H1 (cell line): ENCODE data around the gene MED16. TPM values are rescaled to one million over a fixed set of nuclear protein-coding genes. Genes with fewer than 3 reads are reported as not detected.

Experiments
- BCL11A ChIP-seq, 2 experiments: IDR thresholded peaks; one replicate each; pipeline ENCODE4 v1.6.1; 2011; ENCODE audit warnings: low read depth in 2 of 2, low read length in 2 of 2, mild to moderate bottlenecking in 2 of 2
- PHF8 ChIP-seq: fragments of 200-600 bp; sonication (generic); conservative IDR thresholded peaks from 2 replicates; pipeline ENCODE4 v1.7.1; 2012; ENCODE audit warnings: low read depth, mild to moderate bottlenecking, inconsistent platforms, low read length, moderate library complexity
- SIRT6 ChIP-seq: IDR thresholded peaks from one replicate; pipeline ENCODE4 v1.7.1; 2012; ENCODE audit warnings: low read length, inconsistent platforms
- SRF ChIP-seq: IDR thresholded peaks from 2 replicates; pipeline ENCODE4 v1.6.1; 2011; ENCODE audit warnings: mild to moderate bottlenecking, low read depth, low read length, moderate library complexity
- SUZ12 ChIP-seq: fragments of 200-600 bp; sonication (generic); IDR thresholded peaks from 2 replicates; pipeline ENCODE4 v1.6.1; 2012; ENCODE audit warnings: mild to moderate bottlenecking, inconsistent platforms, low read length, moderate library complexity, mixed read lengths
- polyA plus RNA-seq, 7 experiments: library from polyadenylated mRNA; depleted of rRNA in 3 of 7; stranded (reverse) in 5 of 7; unstranded in 2 of 7; fragments of >200 nt in 5 of 7; fragments of 200-250 nt in 2 of 7; gene quantifications; 1 replicate in 5 of 7; 2 replicates in 1 of 7; 4 replicates in 1 of 7; pipeline versions ENCODE4 v1.2.1 to v1.2.3, GENCODE V29; 2011 to 2013; ENCODE audit warnings: missing spikeins in 2 of 7, mixed read lengths in 2 of 7
- total RNA-seq: library from RNA; stranded (reverse); fragmentation: NEBNext Ultra II Directional; extraction: Animal tissue kit (Norgen Biotek cat#: 25700); gene quantifications from 2 replicates; pipeline ENCODE4 v1.2.1, GENCODE V29; 2021

The MED16 gene
- total and polyA plus RNA-seq, 2 of the 8 experiments (the other 6 are each of a cell fraction or from before 2014, with no cell fraction given) = 51.0 to 67.2 TPM

- TF ChIP-seq PHF8 = no peak
- TF ChIP-seq BCL11A (IDR thresholded peaks at IDR 0.05; ENCODE audit: low read depth in 2 of 2, low read length in 2 of 2) = no peak
- no peak for TF ChIP-seq SUZ12
- TF ChIP-seq SRF = no peak
- TF ChIP-seq SIRT6 = no peak
These were observed 8.5 kb upstream of the MED16 start (continued) for GRCh38 chr19:901216-902092.
